Gastroesophageal sphincter (tissue), 3 donors: ENCODE results near the gene MBNL1.

Experiments
- CTCF ChIP-seq, 4 experiments: fragments of 200-600 bp in 2 of 4; fragments of 450-650 bp in 2 of 4; sonication (generic) in 1 of 4; IDR thresholded peaks; one replicate each; pipeline ENCODE4 v1.5.1; 2017 to 2019; ENCODE audit warnings: antibody characterized with exemption in 4 of 4, mild to moderate bottlenecking in 2 of 4, moderate library complexity in 2 of 4
- EP300 ChIP-seq: sonication (generic); formaldehyde crosslinking; IDR thresholded peaks from one replicate; pipeline ENCODE4 v1.6.1; 2017; ENCODE audit warnings: antibody characterized with exemption, mild to moderate bottlenecking
- POLR2A ChIP-seq, 2 donors: fragments of 450-650 bp; IDR thresholded peaks; one replicate each; pipeline ENCODE4 v1.6.1; 2017; ENCODE audit warnings: antibody characterized with exemption in 2 of 2, mild to moderate bottlenecking in 2 of 2, moderate library complexity in 1 of 2
- POLR2AphosphoS5 ChIP-seq: sonication (generic); formaldehyde crosslinking; IDR thresholded peaks from one replicate; pipeline ENCODE4 v1.6.1; 2017; ENCODE audit warnings: antibody characterized with exemption

- TF ChIP-seq CTCF (IDR thresholded peaks at IDR 0.05) = no peak
- TF ChIP-seq POLR2A (IDR thresholded peaks at IDR 0.05) = no peak
- no peak for TF ChIP-seq POLR2AphosphoS5
- TF ChIP-seq EP300 = no peak
These were observed 231.2 kb downstream of the MBNL1 start for GRCh38 chr3:152499791-152500385.
